Stromal cell of bone marrow (primary cell): Measurements from ENCODE around the gene SARDH.

Experiments
- DNase-seq: peaks from one replicate; pipeline ENCODE4 v3.0.0-alpha.2; 2012; ENCODE audit warnings: low read depth

SARDH gene

DNA sequence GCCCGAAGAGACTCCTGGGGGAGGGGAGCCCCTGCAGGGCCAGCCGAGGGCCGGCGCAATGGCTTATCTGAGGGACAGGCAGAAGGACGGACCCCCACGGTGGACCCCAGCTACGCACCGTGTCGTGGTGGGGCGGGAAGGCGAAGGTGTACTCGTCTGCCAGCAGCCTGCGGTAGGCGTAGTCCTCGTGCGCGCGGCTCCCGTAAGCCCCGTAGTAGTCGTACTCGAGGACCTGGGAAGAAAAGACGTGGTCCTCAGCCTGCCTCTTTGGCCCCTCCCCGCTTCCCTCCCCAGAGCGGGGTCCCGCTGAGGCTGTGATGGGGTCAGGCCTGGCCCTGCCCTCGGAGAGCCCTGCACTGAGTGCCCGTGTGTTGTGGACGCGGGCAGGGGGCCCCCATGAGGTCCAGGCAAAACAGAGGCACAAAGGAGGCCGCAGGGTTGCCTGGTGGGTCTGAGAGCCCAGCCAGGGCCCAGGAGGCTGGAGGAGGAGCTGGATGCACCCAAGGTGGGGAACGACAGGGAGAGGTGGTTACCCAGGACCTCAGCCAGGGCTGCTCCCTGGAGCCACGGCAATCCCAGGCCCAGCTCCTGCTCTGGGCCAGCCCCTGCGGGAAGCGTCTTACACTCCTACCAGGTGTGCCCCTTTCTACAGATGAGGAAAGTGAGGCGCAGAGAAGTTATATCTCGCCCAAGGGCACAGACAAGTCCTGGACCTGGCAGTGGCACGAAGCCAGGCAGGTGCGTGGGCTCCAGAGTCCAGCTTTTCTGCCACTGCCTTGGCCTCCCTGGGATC is 35.2 kb downstream of the SARDH start:
- DNase-seq = no peak

DNA sequence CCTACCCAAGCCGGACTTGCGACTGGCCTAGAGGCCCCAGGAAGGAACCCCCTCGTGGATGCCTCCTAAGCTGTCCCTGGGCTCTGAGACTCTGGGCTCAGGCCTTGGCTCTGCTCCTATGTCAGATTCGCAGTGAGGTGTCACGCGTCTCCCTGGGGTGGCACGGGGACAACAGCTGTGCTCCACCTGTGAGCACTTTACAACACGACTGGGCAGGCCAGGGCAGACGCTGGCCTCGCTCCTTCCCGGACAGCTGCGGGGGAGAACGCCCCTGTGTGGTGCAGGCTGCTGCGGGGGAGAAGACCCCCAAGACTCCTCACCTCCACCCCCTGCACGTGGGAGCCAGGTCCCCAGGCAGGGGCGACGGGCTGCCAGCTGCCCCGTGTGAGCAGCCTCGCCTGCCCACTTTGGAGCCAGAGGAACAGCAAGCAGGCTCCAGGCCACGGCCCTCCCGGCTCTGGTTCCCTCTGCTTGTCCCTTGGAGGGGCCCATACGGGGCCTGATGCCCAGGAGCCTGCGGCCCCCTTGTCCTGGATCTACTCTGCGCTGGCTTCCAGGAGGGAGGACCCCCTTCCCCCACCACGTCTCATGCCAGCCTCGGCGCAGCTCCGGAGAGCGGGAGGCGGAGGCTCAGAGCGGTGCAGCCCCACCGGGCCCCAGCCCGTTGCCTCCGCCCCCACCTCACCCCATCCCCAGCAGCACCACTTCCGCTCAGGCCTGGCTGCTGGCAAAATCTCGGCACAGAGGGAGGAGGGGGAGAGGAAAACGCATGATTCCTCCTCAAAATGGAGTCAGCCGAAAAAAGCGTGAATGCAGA is 36.0 kb downstream of the SARDH start:
- no peak for DNase-seq

GRCh38 chr9:133701321-133701980 is 36.7 kb downstream of the SARDH start:
- DNase-seq = no peak

DNA sequence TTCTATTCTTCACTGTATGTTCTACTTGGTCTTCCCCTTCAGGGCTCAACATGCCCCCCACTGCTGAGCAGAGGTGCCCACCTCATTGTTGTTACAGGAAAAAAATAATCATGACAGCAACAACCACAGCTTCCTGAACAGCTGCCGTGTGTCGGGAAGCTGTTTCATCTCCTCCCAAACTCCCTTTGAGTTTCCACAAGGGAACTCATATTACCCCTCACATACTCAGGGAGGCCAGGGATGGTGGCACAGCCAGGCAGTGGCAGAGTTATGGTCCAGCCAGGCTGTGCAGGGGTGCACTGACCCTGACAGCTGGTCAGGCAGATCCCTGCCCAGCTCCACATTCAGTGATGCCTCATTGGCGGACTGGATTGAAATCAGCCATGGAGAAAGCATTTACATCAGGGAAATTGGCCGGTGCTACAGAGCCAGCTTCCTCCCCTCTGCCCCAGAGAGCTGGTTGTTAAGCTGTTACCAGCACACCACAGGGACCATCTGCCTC is 37.3 kb downstream of the SARDH start:
- DNase-seq = no peak

DNA sequence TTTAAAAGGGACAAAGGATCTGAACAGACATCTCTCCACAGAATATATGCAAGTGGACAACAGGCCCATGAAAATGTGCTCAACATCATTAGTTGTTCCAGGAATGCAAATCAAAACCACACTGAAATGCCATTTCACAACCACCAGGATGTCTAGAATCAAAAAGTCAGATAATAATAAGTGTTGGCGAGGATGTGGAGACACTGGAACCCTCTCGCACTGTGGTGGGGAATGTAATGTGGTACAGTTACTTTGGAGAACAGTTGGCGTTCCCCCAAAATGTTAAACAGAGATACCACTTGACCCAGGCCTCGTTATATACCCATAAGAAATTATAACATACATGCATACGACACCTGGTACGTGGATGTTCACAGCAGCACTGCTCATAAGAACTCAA is 38.6 kb downstream of the SARDH start:
- DNase-seq = no peak

DNA sequence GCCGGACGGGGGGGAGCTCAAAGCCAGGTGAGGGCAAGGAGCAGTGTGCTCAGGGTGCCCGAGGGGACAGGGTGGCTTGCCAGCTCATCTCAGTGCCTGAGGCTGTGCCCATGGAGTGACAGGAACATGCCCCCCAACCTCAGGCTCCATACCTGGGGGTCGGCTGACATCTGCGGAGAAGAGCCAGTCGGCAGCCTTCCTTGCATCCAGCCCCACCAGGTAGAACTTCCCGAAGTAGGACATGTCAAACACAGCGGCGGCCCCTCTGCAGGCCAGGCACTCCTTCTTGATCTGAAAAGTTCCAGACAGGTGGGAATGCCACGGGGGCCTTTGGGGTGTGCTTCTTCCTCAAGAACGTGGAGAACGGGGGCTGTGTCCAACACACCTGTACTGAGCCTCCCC is 42.1 kb downstream of the SARDH start:
- no peak for DNase-seq

- DNase-seq = no peak
Observed at GRCh38 chr9:133694686-133695085, 43.5 kb downstream of the SARDH start.

- DNase-seq = no peak
Observed at GRCh38 chr9:133693703-133694529, 44.2 kb downstream of the SARDH start.

DNA sequence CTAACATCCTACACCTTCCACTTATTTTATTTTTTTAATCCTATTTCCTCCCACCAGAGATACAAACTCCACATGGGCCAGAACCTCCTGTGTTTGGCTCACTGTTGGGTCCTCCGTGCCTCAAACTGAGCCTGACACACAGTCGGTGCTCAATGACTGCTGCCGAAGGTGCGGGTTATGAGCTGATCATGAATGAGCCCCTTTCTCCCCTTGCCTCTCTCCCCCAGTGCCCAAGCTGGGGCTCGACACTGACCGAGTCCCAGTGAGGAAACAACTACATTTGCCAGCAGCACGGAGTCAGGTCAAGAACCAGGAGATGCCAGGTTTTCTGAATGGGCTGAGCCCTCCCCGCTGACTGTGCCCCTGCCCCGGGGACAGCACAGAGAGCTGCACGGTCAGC is 45.0 kb downstream of the SARDH start:
- no peak for DNase-seq

GRCh38 chr9:133692364-133692985 is 45.7 kb downstream of the SARDH start:
- no peak for DNase-seq

DNA sequence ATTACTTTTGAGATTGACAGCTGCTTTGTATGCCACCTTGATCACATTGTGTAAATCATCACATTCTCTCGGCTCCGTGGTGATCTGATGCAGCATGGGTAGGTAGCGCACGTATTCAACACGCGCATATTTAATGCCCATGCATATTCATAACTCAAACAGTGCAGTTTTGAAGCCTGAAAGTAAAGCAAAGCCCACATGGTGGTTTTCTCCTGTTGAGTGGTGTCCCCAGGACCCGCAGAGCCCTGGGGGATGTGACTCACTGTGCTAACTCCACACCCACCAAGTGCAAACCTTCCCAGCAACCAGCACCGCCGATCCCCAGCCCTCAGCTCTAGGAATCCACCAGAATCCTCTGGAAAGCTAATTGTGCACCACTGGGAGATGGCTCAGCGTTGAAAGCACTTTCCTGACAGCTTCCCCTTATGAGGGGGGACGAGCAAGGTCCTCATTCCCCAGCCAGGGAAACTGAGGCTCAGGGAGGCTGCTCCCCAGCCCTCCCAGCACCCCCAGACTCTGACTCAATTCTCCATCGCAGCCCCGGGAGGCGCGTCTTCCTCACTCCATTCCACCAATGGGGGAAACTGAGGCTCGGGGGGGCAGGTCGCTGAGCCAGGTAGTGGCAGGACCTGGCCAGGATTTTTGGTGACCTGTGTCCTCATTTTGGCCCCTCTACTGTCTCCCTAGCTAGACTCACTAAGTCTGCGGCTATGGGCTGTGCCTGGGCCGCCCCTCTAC is 46.4 kb downstream of the SARDH start:
- no peak for DNase-seq

DNA sequence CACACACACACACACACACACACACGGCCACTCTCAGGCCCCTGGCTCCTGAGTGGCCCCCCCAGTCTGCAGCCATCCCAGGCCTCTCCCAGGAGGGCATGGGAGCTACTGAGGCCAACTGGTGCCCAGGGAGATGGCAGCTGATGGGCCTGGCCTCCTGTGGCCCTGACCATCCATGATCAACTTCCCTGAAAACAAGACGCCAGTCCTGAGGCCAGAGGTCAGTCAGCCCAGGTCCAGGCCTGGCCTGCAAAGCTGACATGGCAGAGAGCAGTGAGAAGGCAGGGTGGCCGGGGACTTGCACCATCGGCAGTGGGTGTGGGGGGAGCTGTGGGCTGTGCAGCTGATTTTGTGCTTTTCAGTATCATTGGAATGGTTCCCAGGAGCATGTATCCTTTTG is 47.0 kb downstream of the SARDH start:
- DNase-seq = no peak

- no peak for DNase-seq
Observed at GRCh38 chr9:133690081-133690561, 48.0 kb downstream of the SARDH start.

- no peak for DNase-seq
Observed at GRCh38 chr9:133689151-133689763, 48.9 kb downstream of the SARDH start.

DNA sequence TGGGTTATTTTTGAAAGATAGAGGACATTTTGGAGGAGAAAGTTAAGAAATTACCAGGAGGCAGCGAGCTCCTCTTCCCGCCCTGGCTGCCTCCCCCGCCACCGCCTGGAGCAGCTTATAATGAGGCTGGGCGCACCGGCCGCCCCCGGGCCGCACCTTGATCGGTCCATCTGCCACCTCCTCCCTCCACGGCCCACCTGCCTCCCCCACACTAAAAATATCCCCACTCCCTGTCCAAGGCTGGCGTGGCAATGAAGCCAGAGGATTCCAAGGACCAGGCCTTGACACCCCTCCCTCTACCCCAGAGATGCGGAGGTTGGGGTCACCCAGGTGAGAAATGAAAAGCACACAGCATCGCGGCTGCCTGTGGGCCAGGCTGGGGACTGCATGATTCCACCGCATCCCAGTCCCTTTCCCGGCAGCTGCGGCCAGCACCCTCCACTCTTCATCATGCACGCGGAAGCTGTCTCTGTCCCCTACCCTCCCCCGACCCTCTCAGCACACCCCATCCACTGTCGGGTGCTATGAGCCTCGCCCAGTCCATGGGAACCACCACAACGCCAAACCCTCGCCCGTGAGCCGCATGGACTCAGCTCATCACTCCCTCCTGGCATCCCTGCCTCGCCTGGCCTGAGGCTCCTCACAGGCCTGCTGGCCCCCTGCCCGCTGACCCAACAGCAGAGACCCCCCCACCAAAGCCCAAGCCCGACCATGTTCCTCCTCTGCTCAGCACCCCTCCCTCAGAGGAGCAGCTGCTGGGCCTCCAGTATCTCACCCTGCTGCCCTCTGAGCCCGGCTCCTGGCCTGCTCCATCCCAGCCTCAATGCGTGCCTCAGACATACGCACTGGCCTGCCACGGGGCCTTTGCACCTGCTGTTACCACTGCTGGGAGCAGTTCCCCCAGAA is 50.0 kb downstream of the SARDH start:
- DNase-seq = no peak

- no peak for DNase-seq
Observed at GRCh38 chr9:133686642-133687575, 51.2 kb downstream of the SARDH start.

DNA sequence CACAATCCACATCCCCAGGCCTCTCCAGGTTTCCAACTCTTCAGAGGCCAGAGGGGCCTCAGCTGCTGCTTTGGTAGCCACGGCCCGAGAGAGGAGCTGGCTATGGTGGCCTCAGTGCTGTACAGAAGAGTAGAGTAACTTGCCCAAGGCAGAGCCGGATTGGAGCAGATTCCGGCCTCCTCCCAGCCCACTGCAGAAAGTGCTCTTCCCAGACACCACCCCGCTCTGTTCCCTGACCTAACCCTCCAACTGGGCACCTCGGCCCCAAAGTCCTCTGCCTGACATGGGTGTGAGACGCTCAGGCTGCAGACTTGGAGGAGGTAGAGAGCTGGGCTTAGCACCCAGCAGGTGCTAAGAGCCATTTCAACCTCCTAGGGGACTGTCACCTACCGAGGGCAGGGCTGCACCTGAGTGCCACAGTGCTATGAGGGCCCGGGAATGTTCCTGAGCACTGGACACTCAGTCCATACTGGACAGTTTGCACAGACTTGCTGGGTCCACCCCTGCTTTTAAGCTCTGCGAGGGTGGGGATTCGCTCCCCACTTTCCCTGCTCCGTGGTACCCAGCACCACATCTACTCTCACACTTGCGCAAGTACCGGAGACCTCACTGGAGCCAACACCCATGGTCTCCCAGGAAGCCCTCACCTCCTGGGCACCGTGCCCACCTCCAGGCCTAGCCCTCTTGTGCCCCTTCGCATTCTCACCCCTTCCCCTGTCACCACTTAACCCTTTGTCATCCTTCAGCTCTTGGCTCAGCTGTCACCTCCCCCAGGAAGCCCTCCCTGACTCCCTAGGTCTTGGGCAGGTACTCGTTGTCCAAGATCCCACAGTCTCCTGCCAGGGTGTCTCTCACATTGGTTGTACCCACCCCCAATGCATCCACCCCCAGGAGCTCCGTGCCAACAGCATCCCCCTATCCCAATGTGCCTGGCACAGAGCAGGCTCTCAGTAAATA is 52.2 kb downstream of the SARDH start:
- DNase-seq = no peak
